Mucosa of descending colon (tissue), 3 donors: ENCODE results near the gene PRDM16. TPM values are rescaled to one million over a fixed set of nuclear protein-coding genes. Genes with fewer than 3 reads are reported as not detected.

ENCODE experiments used
- ATAC-seq: fragments of 200-7000 bp; cut with Tn5 transposase; one replicate; pipeline ENCODE4 v1.9.1; 2020; ENCODE audit warnings: mild to moderate bottlenecking, moderate library complexity
- DNase-seq, 3 donors: peaks; one replicate each; pipeline ENCODE4 v3.0.0-alpha.2; 2020
- H3K36me3 ChIP-seq: fragments of 200-600 bp; one replicate; pipeline ENCODE4 v1.8.0; 2021; ENCODE audit warnings: low read depth, mild to moderate bottlenecking
- H3K4me1 ChIP-seq: fragments of 200-600 bp; one replicate; pipeline ENCODE4 v1.8.0; 2021; ENCODE audit warnings: low read depth, mild to moderate bottlenecking
- H3K4me3 ChIP-seq: fragments of 200-600 bp; one replicate; pipeline ENCODE4 v1.8.0; 2021; ENCODE audit warnings: mild to moderate bottlenecking
- H3K9me3 ChIP-seq: fragments of 200-600 bp; one replicate; pipeline ENCODE4 v1.8.0; 2021; ENCODE audit warnings: mild to moderate bottlenecking
- intact Hi-C, 2 donors: fragments of 100-400 bp; cut with DNase I in 1 of 2; cut with micrococcal nuclease in 1 of 2; formaldehyde crosslinking; loops; one replicate each; pipeline versions ENCODE4 v1.11.0 to v1.11.1; 2022; cut with DNase I, micrococcal nuclease
- total RNA-seq, 3 donors: library from RNA; stranded (reverse); fragmentation: NEBNext Ultra II Directional in 2 of 3; extraction: Animal tissue kit (Norgen Biotek cat#: 25700) in 2 of 3; gene quantifications; one replicate each; pipeline versions ENCODE4 v1.2.1 to v1.2.4, GENCODE V29; 2021 to 2023
- TF ChIP-seq, protein P1 (sequence below): fragments of 200-600 bp; IDR thresholded peaks from one replicate; pipeline ENCODE4 v1.8.0; 2022; ENCODE audit warnings: antibody characterized with exemption, mild to moderate bottlenecking
- donor health status: DM: no; HTN: no; CAD: no; lungs with moderate emphysema.
- donor health status: DM: no; HTN: no; CAD: no.
- donor health status: DM: no; HTN: yes; CAD: no.

Gene PRDM16
- total RNA-seq, 3 donors from 2014 or later: 1.6 to 2.5 (median 2.4) TPM

DNA sequence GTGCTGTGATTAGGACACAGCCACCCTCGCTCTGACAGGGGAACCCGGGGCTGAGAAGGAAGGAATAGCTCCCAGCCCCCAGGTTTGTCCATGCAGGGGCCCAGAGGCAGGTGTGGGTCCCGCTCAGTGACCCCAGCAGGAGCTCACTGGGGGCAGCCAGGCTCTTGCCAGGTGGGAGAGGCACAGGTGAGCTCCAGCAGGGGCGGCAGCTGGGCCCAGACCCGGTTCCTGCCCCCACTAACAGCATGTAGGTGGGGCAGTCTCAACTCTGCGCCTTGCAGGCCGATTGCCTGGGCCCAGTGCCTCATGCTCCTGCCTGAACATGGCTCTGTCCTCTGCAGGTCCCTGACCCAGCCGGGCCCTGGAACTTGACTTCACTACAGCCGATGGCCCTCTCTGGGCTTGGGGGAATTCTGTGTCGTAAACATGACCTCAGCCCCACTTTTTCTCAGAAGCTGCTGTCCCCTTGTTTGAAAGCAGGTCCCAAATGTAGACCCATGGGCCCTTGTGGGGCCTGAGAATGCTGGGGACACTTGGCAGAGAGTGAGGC, 127.0 kb downstream of the PRDM16 start:
- no peak for ATAC-seq
- intact Hi-C loops: no loop called here
- H3K4me3 ChIP-seq: no peak overlapping the region
- DNase-seq: no peak
- no peaks in the 10 kb centered on the region for H3K9me3 ChIP-seq
- H3K36me3 ChIP-seq: no peaks in the 10 kb centered on the region
- H3K4me1 ChIP-seq: no peaks in the 10 kb centered on the region
- TF ChIP-seq, protein P1, sequence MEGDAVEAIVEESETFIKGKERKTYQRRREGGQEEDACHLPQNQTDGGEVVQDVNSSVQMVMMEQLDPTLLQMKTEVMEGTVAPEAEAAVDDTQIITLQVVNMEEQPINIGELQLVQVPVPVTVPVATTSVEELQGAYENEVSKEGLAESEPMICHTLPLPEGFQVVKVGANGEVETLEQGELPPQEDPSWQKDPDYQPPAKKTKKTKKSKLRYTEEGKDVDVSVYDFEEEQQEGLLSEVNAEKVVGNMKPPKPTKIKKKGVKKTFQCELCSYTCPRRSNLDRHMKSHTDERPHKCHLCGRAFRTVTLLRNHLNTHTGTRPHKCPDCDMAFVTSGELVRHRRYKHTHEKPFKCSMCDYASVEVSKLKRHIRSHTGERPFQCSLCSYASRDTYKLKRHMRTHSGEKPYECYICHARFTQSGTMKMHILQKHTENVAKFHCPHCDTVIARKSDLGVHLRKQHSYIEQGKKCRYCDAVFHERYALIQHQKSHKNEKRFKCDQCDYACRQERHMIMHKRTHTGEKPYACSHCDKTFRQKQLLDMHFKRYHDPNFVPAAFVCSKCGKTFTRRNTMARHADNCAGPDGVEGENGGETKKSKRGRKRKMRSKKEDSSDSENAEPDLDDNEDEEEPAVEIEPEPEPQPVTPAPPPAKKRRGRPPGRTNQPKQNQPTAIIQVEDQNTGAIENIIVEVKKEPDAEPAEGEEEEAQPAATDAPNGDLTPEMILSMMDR: no peak

DNA sequence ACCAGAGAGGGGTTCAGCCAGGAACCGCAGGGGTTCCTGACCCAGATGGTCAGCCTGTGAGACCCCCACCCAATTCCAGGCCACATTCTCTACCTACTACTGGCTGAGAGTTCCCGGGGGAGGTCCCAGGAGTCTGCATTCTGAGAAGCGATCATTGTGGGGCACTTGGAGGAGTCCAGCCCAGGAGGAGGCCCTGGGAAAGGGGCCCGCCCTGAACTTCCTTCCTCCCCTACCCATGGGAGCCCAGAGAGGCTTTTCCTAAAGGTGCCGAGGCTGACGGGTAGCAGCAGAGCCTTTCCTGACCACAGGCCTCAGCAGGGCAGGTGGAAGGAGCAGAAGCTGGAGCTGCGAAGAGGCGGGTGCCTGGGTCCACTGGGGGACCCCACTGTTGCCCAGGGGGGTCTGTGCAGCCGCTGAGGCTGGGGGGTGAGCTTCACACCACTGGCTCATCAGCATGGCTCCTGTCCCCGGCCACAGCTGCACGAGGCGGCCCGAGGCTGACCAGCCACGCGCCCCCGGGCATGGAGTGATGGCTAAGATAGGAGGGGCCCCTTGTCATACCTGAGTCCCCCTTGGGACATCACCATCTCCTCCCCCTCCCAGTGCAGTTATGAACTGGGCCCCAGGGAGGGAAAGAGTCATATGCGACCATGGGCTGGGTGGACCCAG, 127.7 kb downstream of the PRDM16 start:
- ATAC-seq (no peak), DNase-seq (no peak)
- TF ChIP-seq, protein P1: no peak
- Histone ChIP-seq H3K4me1 (no peaks in the 10 kb centered on the region), H3K9me3 (no peaks in the 10 kb centered on the region), H3K4me3 (no peak overlapping the region), H3K36me3 (no peaks in the 10 kb centered on the region)
- intact Hi-C loops: no loop called here

DNA sequence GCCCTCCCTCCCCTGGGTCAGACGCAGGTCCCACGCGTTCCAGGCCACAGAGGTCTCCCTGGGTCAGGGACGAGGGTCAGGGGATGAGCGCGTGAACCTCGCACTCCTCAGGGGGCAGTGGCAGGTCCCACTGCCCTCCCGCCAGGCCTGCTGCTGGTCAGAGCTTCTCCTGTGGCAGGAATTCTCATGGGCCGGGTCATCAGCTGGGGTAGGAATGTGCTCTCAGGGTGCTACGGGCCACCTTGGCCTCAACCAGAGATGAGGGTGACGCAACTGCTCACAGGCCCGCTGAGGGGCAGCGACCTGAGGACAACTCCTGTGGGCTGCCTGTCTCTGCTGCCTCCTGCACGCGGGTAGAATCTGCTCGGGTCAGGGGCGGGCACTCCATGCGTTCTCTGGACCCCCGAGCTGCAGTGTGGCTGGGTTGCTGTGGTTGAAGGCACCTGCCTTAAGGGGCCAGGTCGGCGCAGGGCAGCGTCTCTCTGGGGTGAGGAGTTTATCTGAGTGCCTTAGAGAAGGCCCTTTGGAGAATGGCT, 128.8 kb downstream of the PRDM16 start:
- TF ChIP-seq, protein P1: no peak
- Histone ChIP-seq H3K36me3 (no peaks in the 10 kb centered on the region), H3K9me3 (no peaks in the 10 kb centered on the region), H3K4me1 (no peaks in the 10 kb centered on the region), H3K4me3 (no peak overlapping the region)
- ATAC-seq: no peak
- no peak for DNase-seq
- intact Hi-C loops: no loop called here

DNA sequence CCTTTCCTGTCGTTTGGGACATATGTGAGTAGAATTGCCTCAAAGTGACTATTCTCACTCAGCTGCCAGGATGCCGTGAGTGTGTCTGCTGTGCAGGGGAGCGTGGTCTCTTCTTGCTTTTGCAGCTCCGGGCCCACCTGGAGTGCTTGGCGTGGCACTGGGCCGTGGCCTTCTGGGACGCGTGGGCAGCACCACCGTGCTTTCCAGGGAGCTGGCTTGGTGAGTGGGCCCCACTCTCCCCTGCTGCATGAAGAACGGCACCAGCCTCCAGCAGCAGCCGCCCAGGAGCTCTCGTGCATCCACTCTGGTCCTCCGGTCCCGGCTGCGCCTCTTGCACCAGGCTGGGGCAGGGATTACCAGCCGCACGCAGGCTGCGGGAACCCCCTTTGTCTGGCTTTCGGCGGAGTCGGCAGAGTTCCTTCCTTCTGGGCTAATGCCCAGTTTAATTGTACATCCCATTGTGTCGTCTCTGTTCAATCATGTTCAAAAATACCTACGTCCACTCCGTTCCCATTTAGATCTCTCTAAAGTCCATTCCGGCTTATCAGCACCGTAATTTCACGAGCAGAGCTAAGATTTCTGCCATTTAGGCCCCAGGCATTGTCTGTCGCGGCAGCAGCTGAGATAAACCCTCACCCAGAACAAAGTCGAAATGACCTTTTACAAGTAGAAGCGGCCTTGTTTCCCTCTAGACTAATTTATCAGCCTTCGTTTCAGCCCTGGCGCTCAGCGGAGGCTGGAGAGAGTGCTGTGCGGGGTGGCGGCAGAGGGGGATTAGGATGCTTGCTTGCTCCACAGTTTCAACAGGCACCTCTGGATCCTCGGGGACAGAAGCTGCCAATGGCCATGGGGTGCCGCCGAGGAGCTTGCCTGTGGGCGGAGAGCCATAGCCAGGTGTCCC, 129.6 kb downstream of the PRDM16 start:
- TF ChIP-seq, protein P1: no peak
- intact Hi-C loops: no loop called here
- DNase-seq: no peak
- H3K36me3 ChIP-seq: no peaks in the 10 kb centered on the region
- no peak for ATAC-seq
- H3K4me1 ChIP-seq: no peaks in the 10 kb centered on the region
- H3K9me3 ChIP-seq: no peaks in the 10 kb centered on the region
- H3K4me3 ChIP-seq: no peak overlapping the region

DNA sequence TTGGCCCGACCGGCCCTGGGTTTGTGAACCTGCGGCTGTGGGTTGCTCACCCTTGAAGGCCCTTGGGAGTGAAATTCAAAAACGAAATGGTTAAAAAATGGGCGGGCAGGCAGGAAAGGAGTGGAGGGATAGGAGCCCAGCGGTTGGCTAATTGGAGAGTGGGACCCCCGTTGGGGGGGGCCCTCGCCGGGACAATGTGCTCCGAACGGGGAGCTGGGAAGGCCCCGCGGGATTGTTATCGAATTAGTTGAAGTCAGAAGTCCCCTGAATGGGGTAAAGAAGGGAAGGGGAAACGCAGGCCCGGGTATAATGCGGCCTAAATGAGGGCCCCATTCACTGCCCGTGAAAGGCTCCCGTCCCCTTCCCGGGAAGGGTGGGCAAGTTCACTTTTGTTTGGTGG, 135.7 kb downstream of the PRDM16 start:
- Histone ChIP-seq H3K4me3 (no peak overlapping the region), H3K36me3 (no peaks in the 10 kb centered on the region), H3K9me3 (no peaks in the 10 kb centered on the region), H3K4me1 (no peaks in the 10 kb centered on the region)
- ATAC-seq (no peak), DNase-seq (no peak)
- intact Hi-C loops: no loop called here
- TF ChIP-seq, protein P1: no peak
